Lung (tissue), 12 donors: ENCODE results near the gene TCEANC. TPM values are rescaled to one million over a fixed set of nuclear protein-coding genes. Genes with fewer than 3 reads are reported as not detected.

ENCODE experiments used
- ATAC-seq: fragments of 200-7000 bp; cut with Tn5 transposase; one replicate; pipeline ENCODE4 v1.9.1; 2020; ENCODE audit warnings: moderate number of reproducible peaks; ENCODE audit not compliant: insufficient read depth, low FRiP score
- DNase-seq, 3 donors: peaks; one replicate each; pipeline ENCODE4 v3.0.0-alpha.2; 2013 to 2017
- H3K27ac ChIP-seq, 2 donors: one replicate each; pipeline ENCODE4 v1.5.1; 2013; ENCODE audit warnings: mild to moderate bottlenecking in 2 of 2, moderate library complexity in 2 of 2, control low read depth in 1 of 2, inconsistent platforms in 1 of 2, low read depth in 1 of 2, low read length in 1 of 2
- H3K27me3 ChIP-seq, 3 donors: one replicate each; pipeline ENCODE4 v1.5.1; 2013; ENCODE audit warnings: low read length in 2 of 3; ENCODE audit not compliant: control insufficient read depth in 3 of 3, insufficient read depth in 3 of 3
- H3K36me3 ChIP-seq, 4 donors: one replicate each; pipeline ENCODE4 v1.5.1; 2013; ENCODE audit warnings: low read length in 4 of 4, mild to moderate bottlenecking in 1 of 4, moderate library complexity in 1 of 4; ENCODE audit not compliant: control insufficient read depth in 4 of 4, insufficient read depth in 4 of 4
- H3K4me1 ChIP-seq, 5 donors: one replicate each; pipeline ENCODE4 v1.5.1; 2013; ENCODE audit warnings: low read length in 5 of 5, mild to moderate bottlenecking in 2 of 5, moderate library complexity in 1 of 5; ENCODE audit not compliant: control insufficient read depth in 5 of 5, insufficient read depth in 5 of 5
- H3K4me3 ChIP-seq: one replicate; pipeline ENCODE4 v1.5.1; 2013; ENCODE audit warnings: mild to moderate bottlenecking, control low read depth, moderate library complexity
- H3K9ac ChIP-seq, 2 donors: one replicate each; pipeline ENCODE4 v1.5.1; 2013; ENCODE audit warnings: low read length in 2 of 2, control low read depth in 1 of 2; ENCODE audit not compliant: insufficient read depth in 1 of 2
- H3K9me3 ChIP-seq, 4 donors: one replicate each; pipeline ENCODE4 v1.5.1; 2013; ENCODE audit warnings: low read length in 3 of 4, mild to moderate bottlenecking in 1 of 4, moderate library complexity in 1 of 4; ENCODE audit not compliant: control insufficient read depth in 4 of 4, insufficient read depth in 3 of 4
- CTCF ChIP-seq: IDR thresholded peaks from 2 replicates; pipeline ENCODE4 v1.5.1; 2012; ENCODE audit warnings: mild to moderate bottlenecking; ENCODE audit errors: control extremely low read depth, extremely low read depth
- WGBS, 2 donors: extraction: QIAGEN DNeasy Blood & Tissue Kit; methylation state at CpG; one replicate each; pipeline ENCODE4 v1.1.7; 2013; 5-methylcytosine and 5-hydroxymethylcytosine counted together
- polyA plus RNA-seq, 2 donors: library from polyadenylated mRNA; stranded (reverse); fragments of 200-250 nt; gene quantifications; one replicate each; pipeline ENCODE4 v1.2.1, GENCODE V29; 2013
- total RNA-seq, 2 donors: library from RNA; depleted of rRNA in 1 of 2; stranded (reverse); fragments of >200 nt in 1 of 2; gene quantifications; one replicate each; pipeline ENCODE4 v1.2.1, GENCODE V29; 2014 to 2021
- donor health status: control.
- donor health status: control.
- donor health status: Bipolar disorder and iron deficiency.
- donor health status: healthy.
- donor health status: DM: yes; HTN: yes; CAD: no.

Gene TCEANC
- total and polyA plus RNA-seq, 4 donors, result 0.94 to 6.7 (median 2.7) TPM

- no peak for TF ChIP-seq CTCF
- H3K4me3 ChIP-seq, result no peak overlapping the region
- no peak for ATAC-seq
- no peaks in the 10 kb centered on the region for H3K9me3 ChIP-seq
- H3K4me1 ChIP-seq, result peaks cover 0 to 25% (median 6%) of the 10 kb centered on the region in 5 donors
- peaks cover 0 to 53% (median 28%) of the 10 kb centered on the region in 3 donors for H3K27me3 ChIP-seq
- H3K27ac ChIP-seq, result no peak overlapping the region
- WGBS, 2 donors, result 48 to 69% methylated on average over 1 of the region's 1 CpG
- H3K9ac ChIP-seq, result no peak overlapping the region
- DNase-seq, result no peak
- no peaks in the 10 kb centered on the region for H3K36me3 ChIP-seq
Measured at GRCh38 chrX:13698432-13698831, 45.5 kb downstream of the TCEANC start.

GRCh38 chrX:13699183-13699826 is 46.4 kb downstream of the TCEANC start:
- H3K27ac ChIP-seq, result no peak overlapping the region
- H3K36me3 ChIP-seq, result no peaks in the 10 kb centered on the region
- WGBS, 2 donors, result 65 to 72% methylated on average over 7 of the region's 7 CpGs
- no peak for ATAC-seq
- peaks cover 0 to 24% (median 0%) of the 10 kb centered on the region in 5 donors for H3K4me1 ChIP-seq
- H3K9me3 ChIP-seq, result no peaks in the 10 kb centered on the region
- no peak for DNase-seq
- no peak overlapping the region for H3K9ac ChIP-seq
- no peak overlapping the region for H3K4me3 ChIP-seq
- no peak for TF ChIP-seq CTCF
- H3K27me3 ChIP-seq, result peaks cover 0 to 55% (median 28%) of the 10 kb centered on the region in 3 donors

GRCh38 chrX:13700380-13700779 is 47.4 kb downstream of the TCEANC start:
- ATAC-seq, result no peak
- H3K27me3 ChIP-seq, result peaks cover 0 to 51% (median 21%) of the 10 kb centered on the region in 3 donors
- TF ChIP-seq CTCF, result no peak
- H3K4me1 ChIP-seq, result peaks cover 0 to 19% (median 0%) of the 10 kb centered on the region in 5 donors
- no peaks in the 10 kb centered on the region for H3K9me3 ChIP-seq
- H3K36me3 ChIP-seq, result no peaks in the 10 kb centered on the region
- DNase-seq, result no peak
- H3K4me3 ChIP-seq, result no peak overlapping the region
- WGBS, 2 donors, result 64 to 69% methylated on average over 4 of the region's 4 CpGs
- H3K9ac ChIP-seq, result no peak overlapping the region
- no peak overlapping the region for H3K27ac ChIP-seq
